Neural progenitor cell (in vitro differentiated cells): ENCODE measurements around the gene SPATA19. TPM values are rescaled to one million over a fixed set of nuclear protein-coding genes. Genes with fewer than 3 reads are reported as not detected.

Experiments
- DNase-seq: peaks from one replicate; pipeline ENCODE4 v3.0.0-alpha.2; 2016; ENCODE audit warnings: low spot score
- H2AFZ ChIP-seq: fragments of 200-600 bp; sonication (generic); replicated peaks from 2 replicates; pipeline ENCODE4 v1.6.1; 2016; ENCODE audit warnings: antibody characterized with exemption
- H3F3A ChIP-seq: fragments of 200-600 bp; sonication (generic); 2 replicates; pipeline ENCODE4 v1.6.1; 2016; ENCODE audit warnings: antibody characterized with exemption, low read depth
- H3K27ac ChIP-seq: fragments of 200-600 bp; sonication (generic); 2 replicates; pipeline ENCODE4 v1.5.1; 2016; ENCODE audit warnings: mild to moderate bottlenecking
- H3K27me3 ChIP-seq: fragments of 200-600 bp; sonication (generic); 2 replicates; pipeline ENCODE4 v1.6.1; 2016; ENCODE audit warnings: mild to moderate bottlenecking, moderate library complexity
- H3K36me3 ChIP-seq: fragments of 200-600 bp; sonication (generic); 2 replicates; pipeline ENCODE4 v1.5.1; 2016
- H3K4me1 ChIP-seq: fragments of 200-600 bp; sonication (generic); 2 replicates; pipeline ENCODE4 v1.6.1; 2016; ENCODE audit warnings: mixed run types
- H3K4me2 ChIP-seq: fragments of 200-600 bp; sonication (generic); 2 replicates; pipeline ENCODE4 v1.6.1; 2016
- H3K4me3 ChIP-seq: fragments of 200-600 bp; sonication (generic); 2 replicates; pipeline ENCODE4 v1.5.1; 2016
- H3K79me2 ChIP-seq: fragments of 200-600 bp; sonication (generic); 2 replicates; pipeline ENCODE4 v1.6.1; 2016; ENCODE audit warnings: low read depth
- H3K9ac ChIP-seq: fragments of 200-600 bp; sonication (generic); 2 replicates; pipeline ENCODE4 v1.6.1; 2016
- H3K9me3 ChIP-seq: fragments of 200-600 bp; sonication (generic); 2 replicates; pipeline ENCODE4 v1.5.1; 2016; ENCODE audit warnings: low read depth
- H4K20me1 ChIP-seq: fragments of 200-600 bp; sonication (generic); 2 replicates; pipeline ENCODE4 v1.6.1; 2016; ENCODE audit warnings: low read depth
- H3K27ac Mint-ChIP-seq: 3 replicates; pipeline ENCODE4 v1.8.0; 2021; ENCODE audit warnings: mixed read lengths
- H3K27me3 Mint-ChIP-seq: 2 replicates; pipeline ENCODE4 v1.8.0; 2022; ENCODE audit warnings: low read depth, mild to moderate bottlenecking, inconsistent platforms, moderate library complexity, mixed read lengths; ENCODE audit not compliant: insufficient read depth
- H3K36me3 Mint-ChIP-seq: 3 replicates; pipeline ENCODE4 v1.8.0; 2021; ENCODE audit warnings: mixed read lengths
- H3K4me1 Mint-ChIP-seq: 3 replicates; pipeline ENCODE4 v1.8.0; 2021; ENCODE audit warnings: mixed read lengths
- H3K4me3 Mint-ChIP-seq: 3 replicates; pipeline ENCODE4 v1.8.0; 2021; ENCODE audit warnings: mild to moderate bottlenecking, moderate library complexity, mixed read lengths
- H3K9me3 Mint-ChIP-seq: 3 replicates; pipeline ENCODE4 v1.8.0; 2020; ENCODE audit warnings: mixed read lengths
- CTCF ChIP-seq: fragments of 200-600 bp; sonication (generic); IDR thresholded peaks from 2 replicates; pipeline ENCODE4 v1.5.1; 2017; ENCODE audit warnings: antibody characterized with exemption, mild to moderate bottlenecking
- EZH2 ChIP-seq: fragments of 200-600 bp; sonication (generic); IDR thresholded peaks from 2 replicates; pipeline ENCODE4 v1.6.1; 2017; ENCODE audit warnings: antibody characterized with exemption, mild to moderate bottlenecking, moderate library complexity
- EZH2phosphoT487 ChIP-seq: fragments of 200-600 bp; sonication (generic); IDR thresholded peaks from 2 replicates; pipeline ENCODE4 v1.6.1; 2017; ENCODE audit warnings: antibody characterized with exemption
- total RNA-seq: library from RNA; depleted of rRNA; stranded (reverse); fragments of >200 nt; gene quantifications from 2 replicates; pipeline ENCODE4 v1.2.3, GENCODE V29; 2015; ENCODE audit warnings: low replicate concordance

SPATA19 gene
- total RNA-seq, 1 donor from 2014 or later, result not detected

DNA sequence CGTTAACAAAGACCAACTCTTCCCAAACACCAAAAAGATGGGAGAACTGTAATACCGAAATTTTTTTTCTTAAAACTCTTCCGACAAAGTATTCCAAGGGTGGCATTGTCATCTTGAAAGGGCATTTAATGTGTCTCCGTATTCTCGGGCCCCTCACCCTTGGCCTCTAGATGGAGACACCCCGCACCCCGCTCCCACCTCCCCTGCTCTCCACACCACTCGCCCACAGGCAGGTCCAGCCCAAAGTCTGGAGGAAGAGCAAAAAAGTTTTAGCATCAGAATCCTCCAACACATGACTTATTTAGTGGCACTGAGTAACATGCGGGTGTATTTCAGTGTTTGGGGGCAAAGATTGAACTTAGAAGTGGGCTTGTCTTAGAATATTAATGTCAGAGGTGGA is 20.7 kb downstream of the SPATA19 start:
- no peaks in the 10 kb centered on the region for H4K20me1 ChIP-seq
- TF ChIP-seq EZH2 (no peak), CTCF (no peak), EZH2phosphoT487 (no peak)
- peaks cover 3% of the 10 kb centered on the region for H3K9me3 Mint-ChIP-seq
- H3F3A ChIP-seq, result no peaks in the 10 kb centered on the region
- peaks cover 4% of the 10 kb centered on the region for H3K27me3 Mint-ChIP-seq
- no peaks in the 10 kb centered on the region for H3K9me3 ChIP-seq
- no peak overlapping the region for H3K9ac ChIP-seq
- H3K4me3 ChIP-seq, result no peak overlapping the region
- no peaks in the 10 kb centered on the region for H3K4me1 ChIP-seq
- no peak overlapping the region for H2AFZ ChIP-seq
- H3K4me2 ChIP-seq, result no peak overlapping the region
- peaks cover 8% of the 10 kb centered on the region for H3K4me1 Mint-ChIP-seq
- DNase-seq, result no peak
- no peak overlapping the region for H3K4me3 Mint-ChIP-seq
- no peaks in the 10 kb centered on the region for H3K36me3 ChIP-seq
- H3K27ac ChIP-seq, result no peak overlapping the region
- H3K36me3 Mint-ChIP-seq, result no peaks in the 10 kb centered on the region
- H3K27ac Mint-ChIP-seq, result no peak overlapping the region
- no peaks in the 10 kb centered on the region for H3K27me3 ChIP-seq
- no peaks in the 10 kb centered on the region for H3K79me2 ChIP-seq

GRCh38 chr11:133823614-133824013 is 21.7 kb downstream of the SPATA19 start:
- no peaks in the 10 kb centered on the region for H4K20me1 ChIP-seq
- H3K36me3 ChIP-seq, result no peaks in the 10 kb centered on the region
- peaks cover 8% of the 10 kb centered on the region for H3K4me1 Mint-ChIP-seq
- DNase-seq, result no peak
- TF ChIP-seq EZH2phosphoT487, result no peak
- TF ChIP-seq CTCF, result no peak
- no peak for TF ChIP-seq EZH2
- H3K27me3 ChIP-seq, result no peaks in the 10 kb centered on the region
- no peaks in the 10 kb centered on the region for H3K9me3 ChIP-seq
- H3K4me2 ChIP-seq, result no peak overlapping the region
- H3F3A ChIP-seq, result no peaks in the 10 kb centered on the region
- no peak overlapping the region for H2AFZ ChIP-seq
- no peaks in the 10 kb centered on the region for H3K4me1 ChIP-seq
- H3K4me3 Mint-ChIP-seq, result no peak overlapping the region
- H3K27ac ChIP-seq, result no peak overlapping the region
- peaks cover 8% of the 10 kb centered on the region for H3K27me3 Mint-ChIP-seq
- H3K4me3 ChIP-seq, result no peak overlapping the region
- no peaks in the 10 kb centered on the region for H3K79me2 ChIP-seq
- peaks cover 3% of the 10 kb centered on the region for H3K9me3 Mint-ChIP-seq
- no peak overlapping the region for H3K27ac Mint-ChIP-seq
- no peaks in the 10 kb centered on the region for H3K36me3 Mint-ChIP-seq
- H3K9ac ChIP-seq, result no peak overlapping the region

DNA sequence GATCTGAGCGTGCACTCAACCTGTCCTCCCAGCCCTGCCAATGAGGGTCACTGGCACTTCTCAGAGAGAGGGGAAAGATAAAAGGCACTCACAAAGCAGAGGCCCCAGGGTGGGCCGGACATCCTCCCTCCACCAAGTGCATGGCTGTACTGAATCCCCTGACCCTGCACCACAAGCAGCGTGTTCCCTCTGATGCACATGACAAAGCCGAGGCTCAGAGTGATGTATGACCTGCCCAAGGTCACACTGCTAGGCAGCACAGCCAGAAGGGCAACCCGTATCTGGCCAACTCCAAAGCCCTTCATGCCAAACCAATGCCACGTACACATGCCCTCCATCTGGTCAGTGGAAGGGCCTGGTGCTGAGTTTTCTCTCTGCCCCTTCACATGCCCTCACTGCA is 22.1 kb downstream of the SPATA19 start:
- peaks cover 8% of the 10 kb centered on the region for H3K27me3 Mint-ChIP-seq
- H3K4me3 Mint-ChIP-seq, result no peak overlapping the region
- no peaks in the 10 kb centered on the region for H3K36me3 Mint-ChIP-seq
- no peaks in the 10 kb centered on the region for H3K4me1 ChIP-seq
- no peaks in the 10 kb centered on the region for H3K36me3 ChIP-seq
- H3K9me3 ChIP-seq, result no peaks in the 10 kb centered on the region
- DNase-seq, result no peak
- H3K9ac ChIP-seq, result no peak overlapping the region
- no peaks in the 10 kb centered on the region for H3F3A ChIP-seq
- H3K4me2 ChIP-seq, result no peak overlapping the region
- no peak overlapping the region for H3K27ac ChIP-seq
- H3K9me3 Mint-ChIP-seq, result peaks cover 3% of the 10 kb centered on the region
- no peak overlapping the region for H2AFZ ChIP-seq
- no peak overlapping the region for H3K27ac Mint-ChIP-seq
- H4K20me1 ChIP-seq, result no peaks in the 10 kb centered on the region
- H3K4me1 Mint-ChIP-seq, result peaks cover 8% of the 10 kb centered on the region
- no peak overlapping the region for H3K4me3 ChIP-seq
- H3K27me3 ChIP-seq, result no peaks in the 10 kb centered on the region
- no peaks in the 10 kb centered on the region for H3K79me2 ChIP-seq
- TF ChIP-seq EZH2 (no peak), EZH2phosphoT487 (no peak), CTCF (no peak)
